Measurements from ENCODE around the gene XXYLT1. TPM values are rescaled to one million over a fixed set of nuclear protein-coding genes. Genes with fewer than 3 reads are reported as not detected.
A peak's percentile ranks its signal among the peaks of the same experiment; 100 is the strongest.

The XXYLT1 gene
- total and polyA plus RNA-seq, 2 of the 8 experiments (the other 6 are each of a cell fraction or from before 2014, with no cell fraction given) = 18.9 to 23.8 TPM

DNA sequence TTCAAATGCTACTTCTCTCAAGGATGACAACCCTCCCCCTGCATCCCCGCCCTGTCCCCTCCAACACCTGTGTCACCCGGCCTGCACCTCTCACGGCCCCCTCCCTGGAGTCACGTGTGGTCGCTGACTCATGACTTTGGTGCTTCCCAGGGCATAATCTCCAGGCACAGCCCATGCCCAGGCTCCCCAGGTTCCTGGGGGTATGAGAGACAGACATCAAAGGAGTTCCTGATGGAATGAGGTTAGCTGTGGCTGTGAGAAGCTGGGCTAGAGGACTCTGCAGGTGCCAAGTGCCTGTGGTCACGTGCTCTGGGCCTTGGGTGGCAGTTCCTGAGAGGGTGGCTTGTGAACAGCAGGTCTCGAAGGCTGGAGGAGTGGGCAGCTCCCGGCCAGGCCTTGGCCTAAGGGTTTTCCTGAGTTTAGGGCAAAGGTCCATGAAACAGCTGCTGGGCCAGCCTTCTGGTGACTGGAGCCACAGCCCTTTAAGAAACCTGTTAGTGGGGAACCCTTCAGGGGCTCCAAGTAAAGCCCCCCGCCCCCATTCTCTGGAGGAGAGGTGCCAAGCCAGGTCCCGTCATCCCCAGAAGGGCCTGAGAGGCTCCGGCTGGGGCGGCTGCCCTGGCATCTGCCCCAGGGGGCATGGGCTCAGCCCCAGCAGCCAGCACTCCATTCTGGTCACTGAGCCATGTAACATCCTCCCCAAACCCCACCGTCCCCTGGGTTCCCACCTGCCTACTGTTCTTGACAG lies 230.0 kb downstream of the XXYLT1 start:
- Histone ChIP-seq H3K4ac (replicated peaks; ENCODE audit: insufficient read length, low read depth, low read length) (no peak overlapping the region), H3K4me2 (ENCODE audit: insufficient read depth in 1 of 2, low read depth in 2 of 2, low read length in 2 of 2) (no peak overlapping the region), H3K14ac (ENCODE audit: insufficient read length) (no peak overlapping the region), H3K4me3 (ENCODE audit: extremely low read depth in 1 of 4, insufficient read depth in 2 of 4, low read depth in 3 of 4, low read length in 4 of 4) (no peak overlapping the region), H2AFZ (ENCODE audit: low read length) (no peak overlapping the region), H3K79me1 (ENCODE audit: low read depth, low read length) (no peaks in the 10 kb centered on the region), H3K36me3 (ENCODE audit: control insufficient read depth in 2 of 4, insufficient read depth in 4 of 4, low read length in 3 of 4) (no peaks in the 10 kb centered on the region), H3K27me3 (replicated peaks in 1 of 4; ENCODE audit: control insufficient read depth in 3 of 4, extremely low read depth in 1 of 4, insufficient read depth in 3 of 4, low read length in 3 of 4) (0 out of 7 replicates have a peak, but pooled peaks cover 0 to under 1% (median under 1%) of the 10 kb centered on the region in 4 experiments), H2AK5ac (ENCODE audit: low read depth, low read length) (no peak overlapping the region), H3K18ac (ENCODE audit: extremely low read depth, low read length) (no peak overlapping the region), H4K20me1 (replicated peaks in 1 of 2; ENCODE audit: control insufficient read depth in 1 of 2, insufficient read depth in 2 of 2, low read length in 2 of 2) (no peaks in the 10 kb centered on the region), H2BK12ac (ENCODE audit: low read depth, low read length) (peak overlapping the region; percentile 50; the same call in 1 of the 2 replicates), H4K5ac (ENCODE audit: insufficient read length, low read depth, low read length) (no peak overlapping the region), H2BK15ac (ENCODE audit: low read length) (no peak overlapping the region), H4K8ac (ENCODE audit: extremely low read depth, insufficient read depth, low read length) (no peak overlapping the region), H4K91ac (replicated peaks; ENCODE audit: insufficient read length, low read length) (peak overlapping the region; percentile 76), H3K23me2 (ENCODE audit: low read depth, low read length) (no peaks in the 10 kb centered on the region), H3K9ac (replicated peaks in 1 of 4; ENCODE audit: extremely low read depth in 1 of 4, low read depth in 3 of 4, low read length in 3 of 4) (no peak overlapping the region), H2BK120ac (replicated peaks; ENCODE audit: low read depth, low read length) (no peak overlapping the region), H3K4me1 (replicated peaks in 1 of 4; ENCODE audit: control insufficient read depth in 3 of 4, insufficient read depth in 4 of 4, low read length in 3 of 4) (peaks cover 6 to 21% (median 14%) of the 10 kb centered on the region in 4 experiments), H3K9me3 (ENCODE audit: insufficient read depth in 2 of 2, low read depth in 1 of 2, low read length in 1 of 2) (no peaks in the 10 kb centered on the region), H3K27ac (ENCODE audit: low read depth, low read length) (no peak overlapping the region), H2BK5ac (ENCODE audit: low read depth, low read length) (no peak overlapping the region), H2BK20ac (ENCODE audit: low read length) (no peak overlapping the region), H3K23ac (ENCODE audit: insufficient read length) (no peak overlapping the region), H3K79me2 (ENCODE audit: control insufficient read depth in 1 of 2, insufficient read depth in 2 of 2, low read length in 2 of 2) (no peaks in the 10 kb centered on the region), H3K56ac (replicated peaks; ENCODE audit: insufficient read length, low read depth, low read length) (no peak overlapping the region)
- POLR2A ChIA-PET (ENCODE audit: partially characterized antibody) = interaction anchor here (0.6 kb wide), 1 partner anchor 376 kb away, joined by 3 read pairs; no protein-coding TSS in a partner anchor
- no peak for TF ChIP-seq CHD2 (IDR thresholded peaks at IDR 0.05; ENCODE audit: low read length)
- TF ChIP-seq SIX5 (IDR thresholded peaks at IDR 0.05; ENCODE audit: low read depth, low read length) = no peak
- TF ChIP-seq KDM1A (IDR thresholded peaks at IDR 0.05; ENCODE audit: borderline replicate concordance, low read length) = no peak
- no peak for TF ChIP-seq CEBPB (IDR thresholded peaks at IDR 0.05; ENCODE audit: low read depth, low read length)
- no peak for TF ChIP-seq SP4 (IDR thresholded peaks at IDR 0.05; ENCODE audit: low read length)
- no peak for TF ChIP-seq CBX5 (IDR thresholded peaks at IDR 0.05; ENCODE audit: low read depth, low read length)
- no peak for TF ChIP-seq POU5F1 (IDR thresholded peaks at IDR 0.05; ENCODE audit: low read depth, low read length)
- TF ChIP-seq SAP30 (IDR thresholded peaks at IDR 0.05; ENCODE audit: insufficient read depth, insufficient replicate concordance, low read length) = no peak
- DNase-seq (ENCODE audit: low read depth in 1 of 2, low spot score in 2 of 2) (no peak), FAIRE-seq (no peak)
- CTCF ChIA-PET (ENCODE audit: partially characterized antibody) = interaction anchor here (0.8 to 2.7 kb wide), 11 partner anchors 10 to 358 kb away, joined by 3 to 10 read pairs (median 4); no protein-coding TSS in a partner anchor
- WGBS, 2 experiments (ENCODE audit: extremely low coverage in 1 of 2, insufficient coverage in 1 of 2, insufficient read length in 1 of 2, insufficient replicate concordance in 2 of 2, low coverage in 1 of 2, low lambda C conversion rate in 2 of 2, missing lambda C conversion rate in 1 of 2) = 91% methylated on average over 13 of the region's 13 CpGs; no CpG with 5 or more reads in 1 of the 2 experiments
